NT2/D1 (cell line): ENCODE data around the gene VPS33A.

Experiments
- DNase-seq: peaks from one replicate; pipeline ENCODE4 v3.0.0-alpha.2; 2011; ENCODE audit warnings: low read depth, low spot score
- H3K27me3 ChIP-seq: 2 replicates; pipeline ENCODE4 v1.6.0; 2011; ENCODE audit warnings: mild to moderate bottlenecking; ENCODE audit not compliant: insufficient read length, insufficient read depth
- H3K36me3 ChIP-seq: 2 replicates; pipeline ENCODE4 v1.6.1; 2011; ENCODE audit warnings: mild to moderate bottlenecking, low read length, mixed read lengths; ENCODE audit not compliant: insufficient read depth, insufficient read length
- H3K4me1 ChIP-seq: 2 replicates; pipeline ENCODE4 v1.5.1; 2011; ENCODE audit not compliant: insufficient read depth, insufficient read length
- H3K4me3 ChIP-seq: 2 replicates; pipeline ENCODE4 v1.5.1; 2011; ENCODE audit warnings: low read depth; ENCODE audit not compliant: insufficient read length
- H3K9ac ChIP-seq: 2 replicates; pipeline ENCODE4 v1.6.0; 2011; ENCODE audit warnings: low read depth; ENCODE audit not compliant: insufficient read length
- H3K9me3 ChIP-seq: 2 replicates; pipeline ENCODE4 v1.5.1; 2011; ENCODE audit warnings: mild to moderate bottlenecking, low read length; ENCODE audit not compliant: insufficient read depth
- SUZ12 ChIP-seq: IDR thresholded peaks from 2 replicates; pipeline ENCODE4 v1.6.1; 2011; ENCODE audit not compliant: insufficient read length, insufficient read depth; ENCODE audit errors: extremely low read depth
- YY1 ChIP-seq: IDR thresholded peaks from 2 replicates; pipeline ENCODE4 v1.6.1; 2011; ENCODE audit not compliant: insufficient read length, insufficient read depth
- ZNF274 ChIP-seq: IDR thresholded peaks from 2 replicates; pipeline ENCODE4 v1.6.1; 2011; ENCODE audit warnings: mild to moderate bottlenecking, low read depth, low read length

The VPS33A gene

GRCh38 chr12:122304924-122305323 is 38.6 kb upstream of the VPS33A start:
- Histone ChIP-seq H3K9ac (no peak overlapping the region), H3K4me1 (no peaks in the 10 kb centered on the region), H3K36me3 (peaks cover 34% of the 10 kb centered on the region), H3K4me3 (no peak overlapping the region), H3K27me3 (no peaks in the 10 kb centered on the region), H3K9me3 (no peaks in the 10 kb centered on the region)
- no peak for TF ChIP-seq ZNF274
- TF ChIP-seq YY1: no peak
- TF ChIP-seq SUZ12: no peak
- no peak for DNase-seq

GRCh38 chr12:122303068-122303467 is 36.8 kb upstream of the VPS33A start:
- Histone ChIP-seq H3K9ac (no peak overlapping the region), H3K4me1 (no peaks in the 10 kb centered on the region), H3K9me3 (no peaks in the 10 kb centered on the region), H3K4me3 (no peak overlapping the region), H3K36me3 (peaks cover 26% of the 10 kb centered on the region), H3K27me3 (no peaks in the 10 kb centered on the region)
- DNase-seq: no peak
- TF ChIP-seq SUZ12 (no peak), ZNF274 (no peak), YY1 (no peak)

- Histone ChIP-seq H3K4me1 (no peaks in the 10 kb centered on the region), H3K36me3 (peaks cover 30% of the 10 kb centered on the region), H3K9me3 (no peaks in the 10 kb centered on the region), H3K27me3 (no peaks in the 10 kb centered on the region), H3K9ac (no peak overlapping the region), H3K4me3 (no peak overlapping the region)
- DNase-seq: no peak
- no peak for TF ChIP-seq ZNF274
- no peak for TF ChIP-seq SUZ12
- TF ChIP-seq YY1: no peak
These were observed 31.9 kb upstream of the VPS33A start for GRCh38 chr12:122298071-122298748.

GRCh38 chr12:122297494-122297893 is 31.2 kb upstream of the VPS33A start:
- Histone ChIP-seq H3K4me1 (no peaks in the 10 kb centered on the region), H3K27me3 (no peaks in the 10 kb centered on the region), H3K36me3 (peaks cover 28% of the 10 kb centered on the region), H3K9me3 (no peaks in the 10 kb centered on the region), H3K9ac (no peak overlapping the region), H3K4me3 (no peak overlapping the region)
- DNase-seq: no peak
- no peak for TF ChIP-seq SUZ12
- no peak for TF ChIP-seq YY1
- no peak for TF ChIP-seq ZNF274

- no peaks in the 10 kb centered on the region for H3K9me3 ChIP-seq
- no peak overlapping the region for H3K4me3 ChIP-seq
- no peaks in the 10 kb centered on the region for H3K4me1 ChIP-seq
- H3K36me3 ChIP-seq: peaks cover 25% of the 10 kb centered on the region
- H3K9ac ChIP-seq: no peak overlapping the region
- no peaks in the 10 kb centered on the region for H3K27me3 ChIP-seq
- TF ChIP-seq SUZ12 (no peak), YY1 (no peak)
- DNase-seq: no peak
These were observed 29.6 kb upstream of the VPS33A start for GRCh38 chr12:122295877-122296276.

- Histone ChIP-seq H3K4me1 (no peaks in the 10 kb centered on the region), H3K36me3 (peaks cover 23% of the 10 kb centered on the region), H3K9ac (no peak overlapping the region), H3K9me3 (no peaks in the 10 kb centered on the region), H3K4me3 (no peak overlapping the region), H3K27me3 (no peaks in the 10 kb centered on the region)
- no peak for DNase-seq
- TF ChIP-seq ZNF274: no peak
- no peak for TF ChIP-seq YY1
- TF ChIP-seq SUZ12: no peak
These were observed 26.8 kb upstream of the VPS33A start for GRCh38 chr12:122293081-122293480.

GRCh38 chr12:122291431-122291830 is 25.1 kb upstream of the VPS33A start:
- H3K27me3 ChIP-seq: no peaks in the 10 kb centered on the region
- no peaks in the 10 kb centered on the region for H3K9me3 ChIP-seq
- DNase-seq: no peak
- no peak for TF ChIP-seq YY1
- TF ChIP-seq SUZ12: no peak
- no peak for TF ChIP-seq ZNF274
- H3K4me1 ChIP-seq: no peaks in the 10 kb centered on the region
- H3K36me3 ChIP-seq: peaks cover 19% of the 10 kb centered on the region
- H3K9ac ChIP-seq: no peak overlapping the region
- no peak overlapping the region for H3K4me3 ChIP-seq
